Measurements from ENCODE around the gene CNTNAP4. TPM values are rescaled to one million over a fixed set of nuclear protein-coding genes. Genes with fewer than 3 reads are reported as not detected.

The CNTNAP4 gene
- total and polyA plus RNA-seq, 2 of the 13 experiments (the other 11 are each of a cell fraction or from before 2014, with no cell fraction given): not detected

GRCh38 chr16:76532188-76532973 lies 255.2 kb downstream of the CNTNAP4 start (continued):
- TF ChIP-seq KLF9 (CRISPR knock-in tag; IDR thresholded peaks at IDR 0.05; ENCODE audit: low read depth) (no peak), DRAP1 (CRISPR knock-in tag; IDR thresholded peaks at IDR 0.05) (no peak), FOXM1 (CRISPR knock-in tag; IDR thresholded peaks at IDR 0.05) (no peak), SOX5 (CRISPR knock-in tag; IDR thresholded peaks at IDR 0.05; ENCODE audit: borderline replicate concordance) (peak; percentile 21; the same call in 1 of the 2 replicates), ZBED4 (CRISPR knock-in tag; IDR thresholded peaks at IDR 0.05; ENCODE audit: borderline replicate concordance) (no peak), HDAC1 (CRISPR knock-in tag; IDR thresholded peaks at IDR 0.05) (peak; percentile 47; the same call in 1 of the 2 replicates), PRPF4 (IDR thresholded peaks at IDR 0.05; ENCODE audit: low read depth, low read length, poor library complexity, severe bottlenecking) (no peak), FOXA3 (CRISPR knock-in tag; IDR thresholded peaks at IDR 0.05) (peak; percentile 34; the same call in 1 of the 2 replicates), MLLT10 (CRISPR knock-in tag; IDR thresholded peaks at IDR 0.05) (no peak), ZHX1 (CRISPR knock-in tag; IDR thresholded peaks at IDR 0.05; ENCODE audit: low read depth) (no peak), MED1 (CRISPR knock-in tag; IDR thresholded peaks at IDR 0.05) (0 out of 2 replicates have a peak, but pooled peaks have one; percentile 25), TAF1 (CRISPR knock-in tag; IDR thresholded peaks at IDR 0.05) (no peak), HMG20B (CRISPR knock-in tag; conservative IDR thresholded peaks at IDR 0.05) (peak; percentile 47; the same call in 1 of the 2 replicates), ARNT (IDR thresholded peaks at IDR 0.05) (no peak), HOMEZ (CRISPR knock-in tag; IDR thresholded peaks at IDR 0.05; ENCODE audit: low read depth) (peak; percentile 43; the same call in 1 of the 2 replicates), KMT2A (CRISPR knock-in tag; IDR thresholded peaks at IDR 0.05) (no peak), MTF2 (CRISPR knock-in tag; IDR thresholded peaks at IDR 0.05; ENCODE audit: borderline replicate concordance) (no peak), ZBTB2 (CRISPR knock-in tag; IDR thresholded peaks at IDR 0.05; ENCODE audit: low read depth) (no peak), SMC3 (IDR thresholded peaks at IDR 0.05; ENCODE audit: low read length) (no peak), GTF3A (CRISPR knock-in tag; conservative IDR thresholded peaks at IDR 0.05) (no peak), SATB2 (CRISPR knock-in tag; IDR thresholded peaks at IDR 0.05) (no peak)

All from HepG2 (cell line).